IMR-90 (cell line): ENCODE data around the gene MPG. TPM values are rescaled to one million over a fixed set of nuclear protein-coding genes. Genes with fewer than 3 reads are reported as not detected.

ENCODE experiments used
- ATAC-seq: fragments of 200-7000 bp; cut with Tn5 transposase; 2 replicates; pipeline ENCODE4 v1.9.1; 2020; ENCODE audit warnings: low read depth, mild to moderate bottlenecking, moderate library complexity
- BruUV-seq: library from RNA; stranded (reverse); fragments of 400-500 nt; replicated peaks from 2 replicates; lab custom pipeline; 2021; lab: Mats Ljungman, UMichigan
- CTCF ChIA-PET: fragments of 300-600 bp; formaldehyde crosslinking; extraction: SDS; loops from one replicate; lab custom pipeline; 2021; ENCODE audit warnings: antibody characterized with exemption; lab: Yijun Ruan, JAX
- POLR2A ChIA-PET: fragments of 300-600 bp; sonication (Branson Sonifier 250); formaldehyde crosslinking; loops from one replicate; lab custom pipeline; 2022; ENCODE audit warnings: antibody characterized with exemption; ENCODE audit not compliant: unreplicated experiment; lab: Charles Lee
- DNase-seq: peaks from one replicate; pipeline ENCODE4 v3.0.0; 2013
- H2AFZ ChIP-seq: replicated peaks from 2 replicates; pipeline ENCODE3; 2013; ENCODE audit warnings: low read length, mild to moderate bottlenecking; ENCODE audit not compliant: poor library complexity
- H2AK5ac ChIP-seq: 2 replicates; pipeline ENCODE4 v1.6.1; 2013; ENCODE audit warnings: low read depth, low read length, inconsistent platforms
- H2AK9ac ChIP-seq: replicated peaks from 2 replicates; pipeline ENCODE3; 2013; ENCODE audit warnings: mild to moderate bottlenecking, low read depth, low read length, moderate library complexity; ENCODE audit not compliant: poor library complexity
- H2BK120ac ChIP-seq: 2 replicates; pipeline ENCODE4 v1.6.1; 2013; ENCODE audit warnings: low read depth, low read length, inconsistent platforms
- H2BK15ac ChIP-seq: 3 replicates; pipeline ENCODE4 v1.6.1; 2013; ENCODE audit warnings: low read depth, low read length, inconsistent platforms
- H2BK20ac ChIP-seq: 2 replicates; pipeline ENCODE4 v1.6.1; 2013; ENCODE audit warnings: low read depth, mild to moderate bottlenecking, inconsistent platforms, low read length, moderate library complexity
- H2BK5ac ChIP-seq: 2 replicates; pipeline ENCODE4 v1.6.1; 2013; ENCODE audit warnings: mild to moderate bottlenecking, low read depth, low read length, inconsistent platforms; ENCODE audit not compliant: poor library complexity, severe bottlenecking
- H3K14ac ChIP-seq: replicated peaks from 2 replicates; pipeline ENCODE4 v1.6.1; 2013; ENCODE audit warnings: low read depth, low read length, inconsistent platforms
- H3K18ac ChIP-seq: 2 replicates; pipeline ENCODE4 v1.6.1; 2013; ENCODE audit warnings: low read depth, low read length, control low read depth
- H3K23ac ChIP-seq: 2 replicates; pipeline ENCODE4 v1.6.1; 2013; ENCODE audit warnings: low read depth, low read length, inconsistent platforms
- H3K27ac ChIP-seq: 2 replicates; pipeline ENCODE4 v1.5.1; 2013; ENCODE audit warnings: mild to moderate bottlenecking, control low read depth, low read length; ENCODE audit not compliant: insufficient read depth
- H3K27me3 ChIP-seq: 2 replicates; pipeline ENCODE4 v1.6.1; 2013; ENCODE audit warnings: low read length; ENCODE audit not compliant: control insufficient read depth, insufficient read depth
- H3K36me3 ChIP-seq: 2 replicates; pipeline ENCODE4 v1.6.1; 2013; ENCODE audit warnings: low read length, mixed read lengths; ENCODE audit not compliant: control insufficient read depth, insufficient read depth
- H3K4ac ChIP-seq: 2 replicates; pipeline ENCODE4 v1.6.1; 2013; ENCODE audit warnings: low read depth, low read length, inconsistent platforms
- H3K4me1 ChIP-seq: 2 replicates; pipeline ENCODE4 v1.6.1; 2013; ENCODE audit warnings: low read length, mixed read lengths; ENCODE audit not compliant: control insufficient read depth, insufficient read depth
- H3K4me2 ChIP-seq: 2 replicates; pipeline ENCODE4 v1.6.1; 2013; ENCODE audit warnings: low read depth, mild to moderate bottlenecking, control low read depth, low read length, moderate library complexity
- H3K4me3 ChIP-seq: 2 replicates; pipeline ENCODE4 v1.5.1; 2013; ENCODE audit warnings: low read depth, mild to moderate bottlenecking, control low read depth, low read length, moderate library complexity; ENCODE audit not compliant: insufficient read depth
- H3K56ac ChIP-seq: 2 replicates; pipeline ENCODE4 v1.6.1; 2013; ENCODE audit warnings: low read length, inconsistent platforms; ENCODE audit not compliant: insufficient read depth; ENCODE audit errors: extremely low read depth
- H3K79me1 ChIP-seq, 2 experiments: 2 replicates each; pipeline ENCODE4 v1.6.1; 2013; ENCODE audit warnings: low read length in 2 of 2, inconsistent platforms in 1 of 2, low read depth in 1 of 2
- H3K9ac ChIP-seq: 2 replicates; pipeline ENCODE4 v1.6.1; 2013; ENCODE audit warnings: low read depth, low read length, control low read depth
- H3K9me1 ChIP-seq: 2 replicates; pipeline ENCODE4 v1.6.1; 2013; ENCODE audit warnings: low read length, inconsistent platforms; ENCODE audit not compliant: insufficient read depth
- H3K9me3 ChIP-seq: 2 replicates; pipeline ENCODE4 v1.6.1; 2013; ENCODE audit warnings: low read length; ENCODE audit not compliant: control insufficient read depth, insufficient read depth
- H4K20me1 ChIP-seq: 2 replicates; pipeline ENCODE4 v1.6.1; 2013; ENCODE audit warnings: low read length, inconsistent platforms; ENCODE audit not compliant: insufficient read depth
- H4K5ac ChIP-seq: 2 replicates; pipeline ENCODE4 v1.6.1; 2013; ENCODE audit warnings: mild to moderate bottlenecking, low read depth, low read length, control low read depth
- H4K8ac ChIP-seq, 2 experiments: 2 replicates each; pipeline ENCODE4 v1.6.1; 2013; ENCODE audit warnings: low read depth in 2 of 2, low read length in 2 of 2, control low read depth in 1 of 2, inconsistent platforms in 1 of 2
- H4K91ac ChIP-seq: 2 replicates; pipeline ENCODE4 v1.6.1; 2013; ENCODE audit warnings: low read depth, low read length, inconsistent platforms; ENCODE audit not compliant: insufficient read depth
- BHLHE40 ChIP-seq: fragments of 150-350 bp; IDR thresholded peaks from 2 replicates; pipeline ENCODE4 v1.6.1; 2016; ENCODE audit warnings: mild to moderate bottlenecking, low read depth, low read length
- CEBPB ChIP-seq: IDR thresholded peaks from 2 replicates; pipeline ENCODE4 v1.6.1; 2012; ENCODE audit warnings: low read depth, low read length, improper control_type of control experiment
- CHD1 ChIP-seq: IDR thresholded peaks from 2 replicates; pipeline ENCODE4 v1.6.1; 2012; ENCODE audit warnings: low read depth, low read length, improper control_type of control experiment
- ELK1 ChIP-seq: fragments of 150-350 bp; IDR thresholded peaks from 2 replicates; pipeline ENCODE4 v1.6.1; 2016; ENCODE audit warnings: low read depth, mild to moderate bottlenecking, low read length, moderate library complexity, borderline replicate concordance
- FOS ChIP-seq: fragments of 150-350 bp; IDR thresholded peaks from 2 replicates; pipeline ENCODE4 v1.6.1; 2016; ENCODE audit warnings: low read depth, low read length
- MAFK ChIP-seq: IDR thresholded peaks from 2 replicates; pipeline ENCODE4 v1.6.1; 2012; ENCODE audit warnings: low read depth, low read length, improper control_type of control experiment
- MAZ ChIP-seq: IDR thresholded peaks from 2 replicates; pipeline ENCODE4 v1.6.1; 2012; ENCODE audit warnings: low read depth, mild to moderate bottlenecking, low read length, improper control_type of control experiment, moderate library complexity, borderline replicate concordance
- MXI1 ChIP-seq: IDR thresholded peaks from 2 replicates; pipeline ENCODE4 v1.6.1; 2012; ENCODE audit warnings: low read depth, mild to moderate bottlenecking, low read length, moderate library complexity, borderline replicate concordance
- NFE2L2 ChIP-seq: fragments of 150-350 bp; IDR thresholded peaks from 2 replicates; pipeline ENCODE4 v1.6.1; 2016; ENCODE audit warnings: low read depth, mild to moderate bottlenecking, low read length
- POLR2A ChIP-seq: IDR thresholded peaks from 2 replicates; pipeline ENCODE4 v1.6.1; 2012; ENCODE audit warnings: mild to moderate bottlenecking, low read depth, low read length
- RAD21 ChIP-seq: IDR thresholded peaks from 2 replicates; pipeline ENCODE4 v1.6.1; 2012; ENCODE audit warnings: low read length, improper control_type of control experiment
- RCOR1 ChIP-seq: IDR thresholded peaks from 2 replicates; pipeline ENCODE4 v1.6.1; 2012; ENCODE audit warnings: mild to moderate bottlenecking, low read length, improper control_type of control experiment; ENCODE audit not compliant: insufficient replicate concordance
- RFX5 ChIP-seq: IDR thresholded peaks from 2 replicates; pipeline ENCODE4 v1.8.0; 2012; ENCODE audit warnings: low read depth, mild to moderate bottlenecking, low read length, moderate library complexity
- SMC3 ChIP-seq: fragments of 150-350 bp; IDR thresholded peaks from 2 replicates; pipeline ENCODE4 v1.6.1; 2016; ENCODE audit warnings: low read depth, mild to moderate bottlenecking, antibody characterized with exemption, low read length, moderate library complexity
- WGBS, 2 experiments: methylation state at CpG; one replicate each; pipeline versions ENCODE4 v1.1.5 to v1.1.7; 2013; ENCODE audit warnings: missing lambda C conversion rate in 2 of 2; ENCODE audit not compliant: insufficient read length in 1 of 2; ENCODE audit errors: extremely low coverage in 2 of 2; 5-methylcytosine and 5-hydroxymethylcytosine counted together
- dilution Hi-C: fragments of 300-500 bp; cut with HindIII; formaldehyde crosslinking; loops from one replicate; pipeline ENCODE4 v1.14.3; 2018; ENCODE audit warnings: low sequenced_read_pairs; ENCODE audit not compliant: unreplicated experiment
- in situ Hi-C: fragments of 300-500 bp; cut with MboI; formaldehyde crosslinking; loops from 3 replicates; pipeline ENCODE4 v1.14.3; 2019; ENCODE audit warnings: low sequenced_read_pairs, inconsistent platforms, mixed read lengths
- intact Hi-C: fragments of 100-400 bp; cut with micrococcal nuclease; formaldehyde crosslinking; loops from 2 replicates; pipeline ENCODE4 v1.10.0; 2022
- polyA plus RNA-seq, 3 experiments: library from polyadenylated mRNA; depleted of rRNA; stranded (reverse); fragments of >200 nt; gene quantifications; 2 replicates each; pipeline ENCODE4 v1.2.3, GENCODE V29; 2012; ENCODE audit warnings: low replicate concordance in 1 of 3
- total RNA-seq: library from RNA; depleted of rRNA; stranded (reverse); fragments of >200 nt; gene quantifications from 2 replicates; pipeline ENCODE4 v1.2.3, GENCODE V29; 2012
- TF ChIP-seq, protein P1 (sequence below): fragments of 150-350 bp; IDR thresholded peaks from 2 replicates; pipeline ENCODE4 v1.6.1; 2017; ENCODE audit warnings: mild to moderate bottlenecking, antibody characterized with exemption, low read length, low read depth
- TF ChIP-seq, protein P2 (sequence below): conservative IDR thresholded peaks from 2 replicates; pipeline ENCODE4 v1.5.1; 2012; ENCODE audit warnings: mild to moderate bottlenecking, low read depth, low read length, improper control_type of control experiment

The MPG gene
- total and polyA plus RNA-seq, 2 of the 4 experiments (the other 2 are of a cell fraction) = 66.7 to 135 TPM

DNA sequence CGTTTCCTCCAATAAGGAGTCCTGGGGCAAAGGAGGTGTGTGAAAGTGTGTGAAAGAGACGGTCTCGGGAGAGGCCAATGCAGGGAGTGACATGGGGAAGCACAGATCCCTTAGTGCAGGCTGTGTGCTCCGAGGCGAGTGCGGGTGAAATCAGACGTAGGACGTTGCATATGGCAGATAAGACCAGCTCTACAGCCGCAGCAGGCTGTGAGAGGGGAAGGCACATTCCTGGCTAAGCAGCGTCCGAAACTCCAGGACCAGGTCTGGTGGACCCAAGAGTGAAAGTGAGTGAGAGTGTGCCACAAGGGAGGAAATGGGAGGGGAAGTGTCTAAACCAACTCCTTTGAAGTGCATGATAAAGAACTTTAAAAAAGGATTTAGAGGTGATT lies 36.0 kb upstream of the MPG start:
- Histone ChIP-seq H4K8ac (no peak overlapping the region), H3K4ac (no peak overlapping the region), H3K27ac (no peak overlapping the region), H3K23ac (no peak overlapping the region), H3K79me1 (peaks cover under 1 to 6% of the 10 kb centered on the region in 2 experiments; a peak in 3 of 4 replicates), H2AK5ac (no peak overlapping the region), H2AK9ac (no peak overlapping the region), H2AFZ (no peak overlapping the region), H4K5ac (no peak overlapping the region), H4K20me1 (no peaks in the 10 kb centered on the region), H3K18ac (no peak overlapping the region), H3K56ac (no peak overlapping the region), H3K4me1 (peaks cover 5% of the 10 kb centered on the region; the same call in 1 of the 2 replicates), H4K91ac (no peak overlapping the region), H3K4me2 (no peak overlapping the region), H2BK15ac (no peak overlapping the region), H2BK120ac (no peak overlapping the region), H3K4me3 (no peak overlapping the region), H3K27me3 (no peaks in the 10 kb centered on the region), H2BK5ac (no peak overlapping the region), H3K9me1 (no peaks in the 10 kb centered on the region; the same call in 1 of the 2 replicates), H3K36me3 (peaks cover 12% of the 10 kb centered on the region), H3K9me3 (no peaks in the 10 kb centered on the region), H3K14ac (no peak overlapping the region), H2BK20ac (no peak overlapping the region), H3K9ac (no peak overlapping the region)
- ATAC-seq (no peak), DNase-seq (no peak)
- no TSS peak for BruUV-seq
- POLR2A ChIA-PET = no interaction called here
- in situ Hi-C loops (no loop called here), intact Hi-C loops (no loop called here), dilution Hi-C loops (no loop called here)
- CTCF ChIA-PET = no interaction called here
- 95% methylated on average over 7 of the region's 11 CpGs; no CpG with 5 or more reads in 1 of the 2 experiments for WGBS, 2 experiments
- TF ChIP-seq CHD1 (no peak), SMC3 (no peak), BHLHE40 (no peak), POLR2A (no peak), MAZ (no peak), CEBPB (no peak), RCOR1 (no peak), NFE2L2 (no peak), MXI1 (no peak), FOS (no peak), ELK1 (no peak), RAD21 (no peak), RFX5 (no peak), MAFK (no peak)
- TF ChIP-seq, protein P1, sequence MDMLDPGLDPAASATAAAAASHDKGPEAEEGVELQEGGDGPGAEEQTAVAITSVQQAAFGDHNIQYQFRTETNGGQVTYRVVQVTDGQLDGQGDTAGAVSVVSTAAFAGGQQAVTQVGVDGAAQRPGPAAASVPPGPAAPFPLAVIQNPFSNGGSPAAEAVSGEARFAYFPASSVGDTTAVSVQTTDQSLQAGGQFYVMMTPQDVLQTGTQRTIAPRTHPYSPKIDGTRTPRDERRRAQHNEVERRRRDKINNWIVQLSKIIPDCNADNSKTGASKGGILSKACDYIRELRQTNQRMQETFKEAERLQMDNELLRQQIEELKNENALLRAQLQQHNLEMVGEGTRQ = no peak
- TF ChIP-seq, protein P2, sequence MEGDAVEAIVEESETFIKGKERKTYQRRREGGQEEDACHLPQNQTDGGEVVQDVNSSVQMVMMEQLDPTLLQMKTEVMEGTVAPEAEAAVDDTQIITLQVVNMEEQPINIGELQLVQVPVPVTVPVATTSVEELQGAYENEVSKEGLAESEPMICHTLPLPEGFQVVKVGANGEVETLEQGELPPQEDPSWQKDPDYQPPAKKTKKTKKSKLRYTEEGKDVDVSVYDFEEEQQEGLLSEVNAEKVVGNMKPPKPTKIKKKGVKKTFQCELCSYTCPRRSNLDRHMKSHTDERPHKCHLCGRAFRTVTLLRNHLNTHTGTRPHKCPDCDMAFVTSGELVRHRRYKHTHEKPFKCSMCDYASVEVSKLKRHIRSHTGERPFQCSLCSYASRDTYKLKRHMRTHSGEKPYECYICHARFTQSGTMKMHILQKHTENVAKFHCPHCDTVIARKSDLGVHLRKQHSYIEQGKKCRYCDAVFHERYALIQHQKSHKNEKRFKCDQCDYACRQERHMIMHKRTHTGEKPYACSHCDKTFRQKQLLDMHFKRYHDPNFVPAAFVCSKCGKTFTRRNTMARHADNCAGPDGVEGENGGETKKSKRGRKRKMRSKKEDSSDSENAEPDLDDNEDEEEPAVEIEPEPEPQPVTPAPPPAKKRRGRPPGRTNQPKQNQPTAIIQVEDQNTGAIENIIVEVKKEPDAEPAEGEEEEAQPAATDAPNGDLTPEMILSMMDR = no peak
